Breast epithelium (tissue), 3 donors: Measurements from ENCODE around the gene PSMC4.

Experiments used
- POLR2A ChIP-seq: fragments of 450-650 bp; IDR thresholded peaks from one replicate; pipeline ENCODE4 v1.6.1; 2016; ENCODE audit warnings: antibody characterized with exemption, mild to moderate bottlenecking, moderate library complexity
- POLR2AphosphoS5 ChIP-seq, 3 donors: sonication (generic); formaldehyde crosslinking; IDR thresholded peaks; one replicate each; pipeline ENCODE4 v1.6.1; 2017; ENCODE audit warnings: antibody characterized with exemption in 3 of 3
- TF ChIP-seq, protein P1 (sequence below), 3 donors: fragments of 450-650 bp; IDR thresholded peaks; one replicate each; pipeline ENCODE4 v1.5.1; 2016 to 2017; ENCODE audit warnings: antibody characterized with exemption in 3 of 3, mild to moderate bottlenecking in 3 of 3, moderate library complexity in 3 of 3

DNA sequence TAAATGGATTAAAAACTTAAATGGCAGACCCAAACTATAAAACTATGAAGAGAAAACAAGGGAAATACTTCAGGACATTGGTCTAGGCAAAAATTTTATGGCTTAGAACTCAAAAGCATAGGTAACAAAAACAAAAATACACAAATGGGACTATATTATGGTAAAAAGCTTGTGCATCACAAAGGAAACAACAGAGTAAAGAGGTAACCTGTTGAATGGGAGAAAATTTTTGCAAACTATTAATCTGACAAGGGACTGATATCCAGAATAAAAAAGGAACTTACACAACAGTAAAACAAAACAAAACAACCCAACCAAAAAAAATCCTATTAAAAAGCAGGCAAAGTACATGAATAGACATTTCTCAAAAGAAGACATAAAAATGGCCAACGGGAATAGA lies 16.6 kb downstream of the PSMC4 start:
- TF ChIP-seq, protein P1, sequence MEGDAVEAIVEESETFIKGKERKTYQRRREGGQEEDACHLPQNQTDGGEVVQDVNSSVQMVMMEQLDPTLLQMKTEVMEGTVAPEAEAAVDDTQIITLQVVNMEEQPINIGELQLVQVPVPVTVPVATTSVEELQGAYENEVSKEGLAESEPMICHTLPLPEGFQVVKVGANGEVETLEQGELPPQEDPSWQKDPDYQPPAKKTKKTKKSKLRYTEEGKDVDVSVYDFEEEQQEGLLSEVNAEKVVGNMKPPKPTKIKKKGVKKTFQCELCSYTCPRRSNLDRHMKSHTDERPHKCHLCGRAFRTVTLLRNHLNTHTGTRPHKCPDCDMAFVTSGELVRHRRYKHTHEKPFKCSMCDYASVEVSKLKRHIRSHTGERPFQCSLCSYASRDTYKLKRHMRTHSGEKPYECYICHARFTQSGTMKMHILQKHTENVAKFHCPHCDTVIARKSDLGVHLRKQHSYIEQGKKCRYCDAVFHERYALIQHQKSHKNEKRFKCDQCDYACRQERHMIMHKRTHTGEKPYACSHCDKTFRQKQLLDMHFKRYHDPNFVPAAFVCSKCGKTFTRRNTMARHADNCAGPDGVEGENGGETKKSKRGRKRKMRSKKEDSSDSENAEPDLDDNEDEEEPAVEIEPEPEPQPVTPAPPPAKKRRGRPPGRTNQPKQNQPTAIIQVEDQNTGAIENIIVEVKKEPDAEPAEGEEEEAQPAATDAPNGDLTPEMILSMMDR (IDR thresholded peaks at IDR 0.05): no peak
- TF ChIP-seq POLR2A: no peak
- no peak for TF ChIP-seq POLR2AphosphoS5 (IDR thresholded peaks at IDR 0.05)
